ENCODE measurements around the gene MVB12B.

- TF ChIP-seq CTCF (IDR thresholded peaks at IDR 0.05) (no peak), EP300 (IDR thresholded peaks at IDR 0.05) (no peak)
Observed at GRCh38 chr9:126377176-126377509, 50.5 kb downstream of the MVB12B start.

All from tibial nerve (tissue), 4 donors.